ENCODE data around the gene ZIC4.

Gene ZIC4

GRCh38 chr3:147393261-147393942 lies 12.9 kb downstream of the ZIC4 start:
- H3K27me3 ChIP-seq (ENCODE audit: insufficient read depth, insufficient read length) = peaks cover 100% of the 10 kb centered on the region
- peak overlapping the region; percentile 80 for H3K9ac ChIP-seq (ENCODE audit: insufficient read length, low read depth)
- TF ChIP-seq YY1 (IDR thresholded peaks at IDR 0.05; ENCODE audit: insufficient read depth, insufficient read length) (peak; percentile 15), ZNF274 (IDR thresholded peaks at IDR 0.05; ENCODE audit: low read depth, low read length) (no peak)
- peak overlapping the region; percentile 48 for H3K4me3 ChIP-seq (ENCODE audit: insufficient read length, low read depth)
- peaks cover 10% of the 10 kb centered on the region; the same call in 1 of the 2 replicates for H3K9me3 ChIP-seq (ENCODE audit: insufficient read depth, low read length)
- H3K36me3 ChIP-seq (ENCODE audit: insufficient read depth, insufficient read length, low read length) = no peaks in the 10 kb centered on the region
- H3K4me1 ChIP-seq (ENCODE audit: insufficient read depth, insufficient read length) = peaks cover 13% of the 10 kb centered on the region
- no peak for DNase-seq (ENCODE audit: low read depth, low spot score)

GRCh38 chr3:147392625-147392946 lies 13.8 kb downstream of the ZIC4 start:
- Histone ChIP-seq H3K27me3 (ENCODE audit: insufficient read depth, insufficient read length) (peaks cover 100% of the 10 kb centered on the region), H3K36me3 (ENCODE audit: insufficient read depth, insufficient read length, low read length) (no peaks in the 10 kb centered on the region), H3K4me3 (ENCODE audit: insufficient read length, low read depth) (peak overlapping the region; percentile 31), H3K4me1 (ENCODE audit: insufficient read depth, insufficient read length) (peaks cover 11% of the 10 kb centered on the region), H3K9me3 (ENCODE audit: insufficient read depth, low read length) (peaks cover 10% of the 10 kb centered on the region; the same call in 1 of the 2 replicates), H3K9ac (ENCODE audit: insufficient read length, low read depth) (peak overlapping the region; percentile 36)
- DNase-seq (ENCODE audit: low read depth, low spot score) = no peak
- TF ChIP-seq SUZ12 (IDR thresholded peaks at IDR 0.05; ENCODE audit: extremely low read depth, insufficient read depth, insufficient read length) (no peak), YY1 (IDR thresholded peaks at IDR 0.05; ENCODE audit: insufficient read depth, insufficient read length) (no peak), ZNF274 (IDR thresholded peaks at IDR 0.05; ENCODE audit: low read depth, low read length) (no peak)

DNA sequence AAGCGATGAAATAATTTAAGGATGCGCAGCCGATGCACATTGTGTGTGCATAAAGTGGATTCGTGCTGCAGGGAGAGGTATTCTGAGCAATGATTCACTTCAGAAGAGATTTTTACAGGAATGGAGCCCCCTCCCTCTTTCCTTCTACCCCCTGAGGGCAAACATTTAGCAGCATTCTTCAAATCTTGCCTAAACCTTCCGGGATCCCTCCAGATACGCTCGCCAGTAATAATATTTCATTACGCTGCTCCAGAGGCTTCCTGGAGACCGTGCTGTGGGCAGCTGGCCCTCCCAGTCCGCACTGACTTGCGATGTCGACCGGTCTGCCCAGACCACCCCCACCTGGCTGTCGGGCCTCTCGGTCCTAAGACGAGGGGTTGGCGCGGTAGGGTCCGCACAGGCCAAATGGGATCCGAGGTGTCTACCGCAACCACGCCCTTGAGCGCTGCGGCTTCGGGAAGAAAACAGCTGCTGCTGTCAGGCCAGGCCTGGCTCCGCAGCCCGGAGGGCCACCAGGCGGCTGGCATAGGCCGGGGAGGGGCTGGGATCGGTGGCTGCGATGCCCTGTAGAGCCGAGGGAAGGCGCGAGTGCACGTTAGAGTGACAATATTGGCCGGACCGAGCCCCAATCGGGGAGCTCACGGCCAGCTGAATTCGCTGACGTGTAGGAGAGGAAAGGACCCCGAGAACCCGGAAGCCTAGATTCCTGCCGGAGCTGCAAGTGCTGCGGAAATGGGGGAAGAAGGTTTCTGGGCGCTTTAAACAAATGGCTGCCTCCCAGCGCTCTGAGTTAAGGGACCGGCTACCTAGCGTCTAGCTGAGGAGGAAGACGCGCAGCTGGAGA lies 14.3 kb downstream of the ZIC4 start:
- TF ChIP-seq YY1 (IDR thresholded peaks at IDR 0.05; ENCODE audit: insufficient read depth, insufficient read length) (no peak), ZNF274 (IDR thresholded peaks at IDR 0.05; ENCODE audit: low read depth, low read length) (no peak), SUZ12 (IDR thresholded peaks at IDR 0.05; ENCODE audit: extremely low read depth, insufficient read depth, insufficient read length) (peak; percentile 16)
- Histone ChIP-seq H3K4me3 (ENCODE audit: insufficient read length, low read depth) (peak overlapping the region; percentile 31), H3K9ac (ENCODE audit: insufficient read length, low read depth) (peak overlapping the region; percentile 36), H3K27me3 (ENCODE audit: insufficient read depth, insufficient read length) (peaks cover 100% of the 10 kb centered on the region), H3K9me3 (ENCODE audit: insufficient read depth, low read length) (peaks cover 10% of the 10 kb centered on the region; the same call in 1 of the 2 replicates), H3K36me3 (ENCODE audit: insufficient read depth, insufficient read length, low read length) (no peaks in the 10 kb centered on the region), H3K4me1 (ENCODE audit: insufficient read depth, insufficient read length) (peaks cover 11% of the 10 kb centered on the region)
- no peak for DNase-seq (ENCODE audit: low read depth, low spot score)

DNA sequence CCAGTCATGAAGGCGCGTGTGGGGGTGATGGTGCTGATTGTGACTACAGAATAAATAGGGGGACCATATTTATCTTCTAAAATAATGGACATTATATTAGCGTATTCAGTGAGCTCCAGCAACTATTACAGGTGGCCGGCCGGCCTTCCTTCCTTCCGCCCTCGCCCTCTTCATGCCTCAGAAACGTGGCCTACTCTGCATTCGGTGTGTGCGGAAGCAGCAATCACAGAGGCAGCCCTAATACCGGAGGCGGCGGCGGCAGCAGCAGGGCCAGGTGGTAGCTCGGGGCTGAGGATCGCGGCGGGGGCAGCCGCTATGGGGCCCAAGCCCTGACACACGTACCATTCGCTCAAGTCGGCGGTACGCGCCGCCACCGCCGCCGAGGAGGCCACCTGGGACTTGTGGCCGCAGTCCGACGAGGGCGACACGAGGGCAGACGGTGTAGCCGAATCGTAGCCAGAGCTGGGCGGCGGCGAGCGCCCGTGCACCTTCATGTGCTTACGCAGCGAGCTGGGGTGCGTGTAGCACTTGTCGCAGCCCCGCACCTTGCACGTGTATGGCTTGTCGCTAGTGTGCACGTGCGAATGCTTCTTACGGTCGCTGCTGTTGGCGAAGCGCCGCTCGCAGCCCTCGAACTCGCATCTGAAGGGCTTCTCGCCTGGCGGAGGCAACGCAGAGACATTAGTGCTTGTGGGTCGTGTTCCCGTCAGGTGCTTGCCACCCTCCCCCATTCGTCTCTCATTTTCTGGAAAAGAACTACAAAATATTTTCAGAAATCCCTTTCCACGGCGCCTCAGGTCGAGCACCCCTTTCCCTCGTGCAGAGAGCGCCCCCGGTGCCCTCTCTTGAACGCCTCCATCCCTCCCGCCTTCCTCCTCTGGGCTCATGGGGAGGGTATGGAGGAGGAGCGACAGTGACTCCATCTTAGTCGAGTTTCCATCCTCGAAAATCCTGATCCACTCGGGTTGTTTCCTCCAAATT lies 15.5 kb downstream of the ZIC4 start:
- Histone ChIP-seq H3K4me3 (ENCODE audit: insufficient read length, low read depth) (peak overlapping the region; percentile 24), H3K27me3 (ENCODE audit: insufficient read depth, insufficient read length) (peaks cover 100% of the 10 kb centered on the region)
- TF ChIP-seq SUZ12 (IDR thresholded peaks at IDR 0.05; ENCODE audit: extremely low read depth, insufficient read depth, insufficient read length) = peak; percentile 96
- no peak for TF ChIP-seq ZNF274 (IDR thresholded peaks at IDR 0.05; ENCODE audit: low read depth, low read length)

DNA sequence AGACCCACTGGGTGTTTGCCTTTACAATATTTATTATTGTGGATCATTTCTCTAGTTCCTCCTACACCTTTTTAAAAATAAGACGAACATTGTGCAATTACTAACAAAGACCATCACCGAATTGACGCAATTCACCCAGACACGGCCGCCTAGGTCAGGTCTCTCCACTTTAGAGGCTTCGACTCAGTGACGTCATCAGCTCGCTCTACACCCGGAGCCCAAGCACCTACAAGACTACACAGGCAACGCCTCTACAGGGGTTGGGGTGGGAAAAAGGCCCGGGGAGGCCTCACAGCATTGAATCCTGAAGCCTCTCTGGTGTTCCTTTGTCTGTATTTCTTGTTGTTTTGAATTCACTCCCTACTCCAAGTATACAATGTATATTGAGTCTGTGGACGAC lies 16.6 kb downstream of the ZIC4 start:
- TF ChIP-seq YY1 (IDR thresholded peaks at IDR 0.05; ENCODE audit: insufficient read depth, insufficient read length) (no peak), ZNF274 (IDR thresholded peaks at IDR 0.05; ENCODE audit: low read depth, low read length) (no peak), SUZ12 (IDR thresholded peaks at IDR 0.05; ENCODE audit: extremely low read depth, insufficient read depth, insufficient read length) (no peak)
- Histone ChIP-seq H3K36me3 (ENCODE audit: insufficient read depth, insufficient read length, low read length) (no peaks in the 10 kb centered on the region), H3K9ac (ENCODE audit: insufficient read length, low read depth) (no peak overlapping the region), H3K4me1 (ENCODE audit: insufficient read depth, insufficient read length) (peaks cover 5% of the 10 kb centered on the region), H3K9me3 (ENCODE audit: insufficient read depth, low read length) (peaks cover 10% of the 10 kb centered on the region; the same call in 1 of the 2 replicates), H3K27me3 (ENCODE audit: insufficient read depth, insufficient read length) (peaks cover 100% of the 10 kb centered on the region), H3K4me3 (ENCODE audit: insufficient read length, low read depth) (no peak overlapping the region)
- DNase-seq (ENCODE audit: low read depth, low spot score) = no peak

More for the DNA sequence above, 15.5 kb downstream of the ZIC4 start:
- Histone ChIP-seq H3K9me3 (ENCODE audit: insufficient read depth, low read length) (peaks cover 10% of the 10 kb centered on the region; the same call in 1 of the 2 replicates), H3K4me1 (ENCODE audit: insufficient read depth, insufficient read length) (peaks cover 5% of the 10 kb centered on the region), H3K9ac (ENCODE audit: insufficient read length, low read depth) (peak overlapping the region; percentile 17), H3K36me3 (ENCODE audit: insufficient read depth, insufficient read length, low read length) (no peaks in the 10 kb centered on the region)
- DNase-seq (ENCODE audit: low read depth, low spot score) = no peak

GRCh38 chr3:147388700-147389580 lies 17.4 kb downstream of the ZIC4 start:
- Histone ChIP-seq H3K9ac (ENCODE audit: insufficient read length, low read depth) (no peak overlapping the region), H3K4me3 (ENCODE audit: insufficient read length, low read depth) (no peak overlapping the region), H3K9me3 (ENCODE audit: insufficient read depth, low read length) (peaks cover 10% of the 10 kb centered on the region; the same call in 1 of the 2 replicates), H3K27me3 (ENCODE audit: insufficient read depth, insufficient read length) (peaks cover 100% of the 10 kb centered on the region), H3K36me3 (ENCODE audit: insufficient read depth, insufficient read length, low read length) (no peaks in the 10 kb centered on the region), H3K4me1 (ENCODE audit: insufficient read depth, insufficient read length) (peaks cover 5% of the 10 kb centered on the region)
- no peak for DNase-seq (ENCODE audit: low read depth, low spot score)
- TF ChIP-seq ZNF274 (IDR thresholded peaks at IDR 0.05; ENCODE audit: low read depth, low read length) (no peak), YY1 (IDR thresholded peaks at IDR 0.05; ENCODE audit: insufficient read depth, insufficient read length) (no peak), SUZ12 (IDR thresholded peaks at IDR 0.05; ENCODE audit: extremely low read depth, insufficient read depth, insufficient read length) (peak; percentile 92)

Data from NT2/D1 (cell line).